Measurements from ENCODE around the gene COG5.

- TF ChIP-seq CTCF (IDR thresholded peaks at IDR 0.05) (no peak), POLR2A (IDR thresholded peaks at IDR 0.05) (no peak)
Observed at GRCh38 chr7:107344286-107344685, 219.4 kb downstream of the COG5 start.
